ENCODE data around the gene SNX12. TPM values are rescaled to one million over a fixed set of nuclear protein-coding genes. Genes with fewer than 3 reads are reported as not detected.

SNX12 gene
- polyA plus RNA-seq: 71.2 and 91.9 TPM in 2 replicates
- polyA minus RNA-seq: 57.3 and 58.9 TPM in 2 replicates

- peak within 1 kb of the TSS; percentile 80 for H3K27ac ChIP-seq (ENCODE audit: low read length)
- TF ChIP-seq MXI1 (conservative IDR thresholded peaks at IDR 0.05; ENCODE audit: poor library complexity, severe bottlenecking) (peak; percentile 75), POLR2AphosphoS5 (IDR thresholded peaks at IDR 0.05) (peak; percentile 42), CTCF (IDR thresholded peaks at IDR 0.05; ENCODE audit: poor library complexity, severe bottlenecking) (peak; percentile 71), RAD21 (conservative IDR thresholded peaks at IDR 0.05) (peak; percentile 14), TAF1 (IDR thresholded peaks at IDR 0.05; ENCODE audit: low read depth) (no peak), EP300 (conservative IDR thresholded peaks at IDR 0.05; ENCODE audit: poor library complexity, severe bottlenecking) (peak; percentile 79), SMC3 (conservative IDR thresholded peaks at IDR 0.05; ENCODE audit: poor library complexity) (no peak)
- peaks cover 9% of the 10 kb centered on the region for H3K79me2 ChIP-seq (replicated peaks; ENCODE audit: insufficient read depth, low read length)
- peak within 1 kb of the TSS; percentile 45 for H2AFZ ChIP-seq (ENCODE audit: low read depth, low read length)
- H3K9ac ChIP-seq (ENCODE audit: low read length): peak within 1 kb of the TSS; percentile 62
- no peaks in the 10 kb centered on the region for H3K27me3 ChIP-seq (ENCODE audit: insufficient read depth, low read depth, low read length)
- no peaks in the 10 kb centered on the region for H3K9me3 ChIP-seq (ENCODE audit: low read length)
- no peaks in the 10 kb centered on the region for H3K9me2 ChIP-seq (ENCODE audit: insufficient read depth, low read length)
- H3F3A ChIP-seq (ENCODE audit: insufficient read depth, low read length, poor library complexity, severe bottlenecking): no peaks in the 10 kb centered on the region
- H4K20me1 ChIP-seq (ENCODE audit: insufficient read depth): no peaks in the 10 kb centered on the region
- H3K4me3 ChIP-seq (ENCODE audit: low read length): peak within 1 kb of the TSS; percentile 74
- H3K4me2 ChIP-seq (ENCODE audit: low read length): peak within 1 kb of the TSS; percentile 65
- no peaks in the 10 kb centered on the region for H3K36me3 ChIP-seq (ENCODE audit: insufficient read depth, low read length)
Measured at GRCh38 chrX:71068044-71068918, at the start of gene SNX12. Gene SNX12 (minus strand): TSS chrX:71068334. CDS start chrX:71068306, 28 bp downstream.

- H3K4me3 ChIP-seq (ENCODE audit: low read length): peak overlapping the region; percentile 72
- no peaks in the 10 kb centered on the region for H4K20me1 ChIP-seq (ENCODE audit: insufficient read depth)
- no peak overlapping the region for H3K4me2 ChIP-seq (ENCODE audit: low read length)
- H3K9me3 ChIP-seq (ENCODE audit: low read length): no peaks in the 10 kb centered on the region
- H3K27me3 ChIP-seq (ENCODE audit: insufficient read depth, low read depth, low read length): no peaks in the 10 kb centered on the region
- TF ChIP-seq REST (IDR thresholded peaks at IDR 0.05; ENCODE audit: borderline replicate concordance): no peak
- TF ChIP-seq EZH2 (IDR thresholded peaks at IDR 0.05; ENCODE audit: borderline replicate concordance, insufficient read depth, low read length, poor library complexity, severe bottlenecking): no peak
- no peak for TF ChIP-seq TAF1 (IDR thresholded peaks at IDR 0.05; ENCODE audit: low read depth)
- no peaks in the 10 kb centered on the region for H3F3A ChIP-seq (ENCODE audit: insufficient read depth, low read length, poor library complexity, severe bottlenecking)
- no peak overlapping the region for H2AFZ ChIP-seq (ENCODE audit: low read depth, low read length)
- no peak overlapping the region for H3K27ac ChIP-seq (ENCODE audit: low read length)
- no peaks in the 10 kb centered on the region for H3K9me2 ChIP-seq (ENCODE audit: insufficient read depth, low read length)
- H3K79me2 ChIP-seq (replicated peaks; ENCODE audit: insufficient read depth, low read length): no peaks in the 10 kb centered on the region
- no peak overlapping the region for H3K9ac ChIP-seq (ENCODE audit: low read length)
- H3K36me3 ChIP-seq (ENCODE audit: insufficient read depth, low read length): no peaks in the 10 kb centered on the region
Measured at GRCh38 chrX:71117358-71117757, 49.2 kb upstream of the SNX12 start.
